Common myeloid progenitor, CD34-positive (primary cell): ENCODE results near the gene NECTIN1.

Source experiments
- CTCF ChIA-PET: fragments of 350-600 bp; sonication (Branson Sonifier 250); formaldehyde crosslinking; loops from one replicate; lab custom pipeline; 2021; ENCODE audit warnings: antibody characterized with exemption; lab: Charles Lee
- POLR2A ChIA-PET: fragments of 350-600 bp; sonication (Branson Sonifier 250); formaldehyde crosslinking; loops from one replicate; lab custom pipeline; 2021; ENCODE audit warnings: antibody characterized with exemption; lab: Charles Lee
- DNase-seq, 3 donors: peaks; one replicate each; pipeline versions ENCODE4 v3.0.0 to v3.0.0-alpha.2; 2013
- H3K27ac ChIP-seq, 2 experiments: 1 replicate in 1 of 2; 2 replicates in 1 of 2; pipeline ENCODE4 v1.7.0; 2013; ENCODE audit warnings: inconsistent platforms in 2 of 2, low read length in 2 of 2, mild to moderate bottlenecking in 2 of 2, low read depth in 1 of 2, moderate library complexity in 1 of 2; ENCODE audit not compliant: severe bottlenecking in 2 of 2, insufficient read depth in 1 of 2, poor library complexity in 1 of 2
- H3K27me3 ChIP-seq, 5 experiments: replicated peaks in 2 of 5; 1 replicate in 3 of 5; 2 replicates in 2 of 5; pipeline versions ENCODE4 v1.6.1 to v1.7.0; 2013; ENCODE audit warnings: low read length in 4 of 5, mild to moderate bottlenecking in 2 of 5, moderate library complexity in 2 of 5, inconsistent platforms in 1 of 5; ENCODE audit not compliant: insufficient read depth in 5 of 5, control insufficient read depth in 4 of 5
- H3K36me3 ChIP-seq, 4 experiments: 1 replicate in 2 of 4; 2 replicates in 2 of 4; pipeline versions ENCODE4 v1.6.1 to v1.7.0; 2013; ENCODE audit warnings: low read length in 3 of 4, control low read depth in 1 of 4, mild to moderate bottlenecking in 1 of 4; ENCODE audit not compliant: control insufficient read depth in 4 of 4, insufficient read depth in 4 of 4
- H3K4me1 ChIP-seq, 4 experiments: 1 replicate in 3 of 4; 2 replicates in 1 of 4; pipeline versions ENCODE4 v1.6.1 to v1.7.1; 2013; ENCODE audit warnings: low read length in 3 of 4, mild to moderate bottlenecking in 3 of 4, control low read depth in 1 of 4, inconsistent platforms in 1 of 4, moderate library complexity in 1 of 4; ENCODE audit not compliant: control insufficient read depth in 4 of 4, insufficient read depth in 4 of 4; ENCODE audit errors: control extremely low read depth in 1 of 4
- H3K4me3 ChIP-seq, 7 experiments: 1 replicate in 4 of 7; 2 replicates in 3 of 7; pipeline versions ENCODE4 v1.5.1 to v1.7.0; 2013; ENCODE audit warnings: mild to moderate bottlenecking in 7 of 7, low read length in 6 of 7, moderate library complexity in 6 of 7, inconsistent platforms in 2 of 7, low read depth in 2 of 7, control low read depth in 1 of 7; ENCODE audit not compliant: insufficient read depth in 4 of 7, control insufficient read depth in 1 of 7; ENCODE audit errors: extremely low read depth in 1 of 7
- H3K9me3 ChIP-seq, 5 experiments: 1 replicate in 4 of 5; 2 replicates in 1 of 5; pipeline versions ENCODE4 v1.6.1 to v1.7.1; 2013; ENCODE audit warnings: low read length in 4 of 5, mild to moderate bottlenecking in 2 of 5, inconsistent platforms in 1 of 5, low read depth in 1 of 5, moderate library complexity in 1 of 5; ENCODE audit not compliant: control insufficient read depth in 4 of 5, insufficient read depth in 2 of 5; ENCODE audit errors: control extremely low read depth in 1 of 5
- WGBS: methylation state at CpG from one replicate; pipeline ENCODE4 v1.1.5; 2013; ENCODE audit not compliant: insufficient coverage; 5-methylcytosine and 5-hydroxymethylcytosine counted together

The NECTIN1 gene

DNA sequence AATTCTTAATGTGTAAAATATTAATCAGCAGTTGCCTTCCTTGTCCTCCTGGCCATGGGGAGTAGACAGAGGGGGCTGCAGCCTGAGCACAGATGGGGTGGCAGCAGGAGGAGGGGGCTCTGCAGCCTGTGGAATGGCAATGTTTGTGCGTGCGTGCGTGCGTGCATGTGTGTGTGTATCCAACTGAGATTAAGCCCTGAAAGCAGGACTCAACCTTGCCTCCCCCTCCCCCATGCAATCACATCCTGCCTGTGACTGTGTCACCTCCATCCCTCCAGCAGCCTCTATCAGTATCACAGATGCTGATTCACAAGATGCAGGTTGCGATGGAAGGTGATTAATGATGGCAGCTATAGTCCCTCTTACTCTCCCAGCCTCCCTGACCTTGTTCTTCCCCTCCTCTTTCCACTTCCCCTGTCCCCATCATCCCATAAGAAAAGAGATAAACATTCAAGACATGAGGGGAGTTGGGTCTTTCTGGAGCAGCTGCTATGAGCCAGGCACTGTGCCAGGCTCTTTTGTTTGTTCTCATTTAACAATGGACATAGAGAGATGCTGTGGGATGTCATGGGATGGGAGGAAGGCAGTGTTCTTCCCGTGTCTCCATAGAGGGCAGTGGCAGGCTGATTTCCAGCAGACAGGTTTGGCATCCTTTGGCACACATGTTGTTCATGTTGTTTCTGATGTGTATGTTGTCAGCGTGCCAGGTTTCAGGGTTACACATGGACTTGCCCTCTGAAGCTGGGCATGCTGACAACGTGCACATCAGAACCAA is 43.8 kb upstream of the NECTIN1 start:
- no peak overlapping the region for H3K27ac ChIP-seq
- H3K27me3 ChIP-seq = peaks cover 0 to 36% (median 6%) of the 10 kb centered on the region in 5 experiments
- DNase-seq = no peak
- 93% methylated on average over 7 of the region's 8 CpGs for WGBS
- ChIA-PET CTCF (no interaction called here), POLR2A (no interaction called here)
- H3K4me3 ChIP-seq = no peak overlapping the region
- H3K4me1 ChIP-seq = no peaks in the 10 kb centered on the region
- peaks cover 0 to 1% (median 0%) of the 10 kb centered on the region in 5 experiments for H3K9me3 ChIP-seq
- H3K36me3 ChIP-seq = no peaks in the 10 kb centered on the region

DNA sequence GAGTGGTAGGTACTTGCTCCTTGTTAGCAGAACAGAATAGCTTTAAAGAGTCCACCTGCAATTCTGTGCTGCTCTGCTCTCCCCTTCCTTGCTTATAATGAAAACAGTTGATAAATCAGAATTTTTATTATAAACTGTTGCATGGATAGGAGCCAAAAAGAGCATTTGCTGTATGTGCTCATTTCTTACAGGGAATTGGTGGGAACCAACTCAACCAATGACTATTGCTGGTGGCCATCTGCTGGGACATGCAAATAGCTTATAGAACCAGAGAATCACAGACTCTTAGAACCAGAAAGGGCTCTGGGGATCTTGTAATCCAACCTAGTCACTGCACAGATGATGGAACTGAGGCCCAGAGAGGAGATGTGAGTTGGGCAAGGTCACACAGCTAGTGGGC is 43.1 kb upstream of the NECTIN1 start:
- H3K9me3 ChIP-seq = peaks cover 0 to 3% (median 0%) of the 10 kb centered on the region in 5 experiments
- H3K4me1 ChIP-seq = no peaks in the 10 kb centered on the region
- H3K36me3 ChIP-seq = no peaks in the 10 kb centered on the region
- ChIA-PET CTCF (no interaction called here), POLR2A (no interaction called here)
- DNase-seq = no peak
- H3K27ac ChIP-seq = no peak overlapping the region
- no peak overlapping the region for H3K4me3 ChIP-seq
- peaks cover 0 to 30% (median 6%) of the 10 kb centered on the region in 5 experiments for H3K27me3 ChIP-seq

DNA sequence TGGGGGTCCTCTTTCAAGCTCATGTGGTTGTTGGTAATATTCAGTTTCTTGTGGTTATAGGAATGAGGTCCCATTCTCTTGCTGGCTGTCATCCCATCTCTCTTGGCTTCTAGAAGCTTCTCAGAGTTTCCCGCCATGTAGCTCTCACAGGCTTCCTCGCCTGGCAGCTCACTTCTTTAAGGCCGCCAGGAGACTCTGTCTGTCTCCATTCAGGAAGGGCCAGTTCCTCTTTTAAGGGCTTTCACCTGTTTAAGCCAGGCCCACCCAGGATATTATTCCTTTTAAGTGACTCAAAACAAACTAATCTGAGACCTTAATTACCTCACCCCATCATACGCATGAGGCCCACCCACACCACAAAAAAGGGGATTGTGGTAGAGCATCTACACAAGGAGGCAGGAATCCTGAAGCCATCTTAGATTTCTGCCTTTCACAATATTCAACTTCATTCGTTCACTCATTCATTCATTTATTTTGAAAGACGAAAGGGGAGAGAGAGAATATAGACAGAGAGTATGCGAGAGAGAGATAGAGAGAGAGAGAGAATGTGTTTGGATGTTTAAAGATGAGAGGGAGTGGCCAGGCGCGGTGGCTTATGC is 42.3 kb upstream of the NECTIN1 start:
- WGBS = 88% methylated on average over 7 of the region's 9 CpGs
- no peak for DNase-seq
- Histone ChIP-seq H3K9me3 (peaks cover 0 to 3% (median 0%) of the 10 kb centered on the region in 5 experiments), H3K4me3 (no peak overlapping the region), H3K36me3 (no peaks in the 10 kb centered on the region), H3K4me1 (no peaks in the 10 kb centered on the region), H3K27me3 (peaks cover 0 to 29% (median 6%) of the 10 kb centered on the region in 5 experiments), H3K27ac (no peak overlapping the region)
- POLR2A ChIA-PET = no interaction called here
- CTCF ChIA-PET = interaction anchor here (1.0 to 1.1 kb wide), 2 partner anchors 11 to 22 kb away, joined by 3 to 4 read pairs; no protein-coding TSS in a partner anchor

DNA sequence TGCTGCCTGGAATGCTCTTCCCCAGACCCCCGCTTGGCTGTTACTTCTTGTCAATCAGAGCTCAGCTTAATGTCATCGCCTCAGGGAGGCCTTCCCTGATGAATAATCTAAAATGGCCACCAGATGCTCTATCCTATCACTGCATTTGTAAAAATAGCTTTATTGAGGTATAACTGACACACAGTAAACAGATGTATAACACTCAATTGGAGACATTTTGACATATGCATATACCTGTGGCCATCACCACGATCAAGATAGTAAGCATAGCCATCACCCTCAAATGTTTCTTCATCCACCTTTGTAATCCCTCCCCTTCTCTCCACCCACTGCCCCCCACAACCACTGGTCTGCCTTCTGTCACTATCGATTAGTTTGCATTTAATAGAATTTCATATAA is 36.6 kb upstream of the NECTIN1 start:
- no peak overlapping the region for H3K4me3 ChIP-seq
- no peak for DNase-seq
- 100% methylated on average over 1 of the region's 4 CpGs for WGBS
- H3K27ac ChIP-seq = no peak overlapping the region
- H3K27me3 ChIP-seq = peaks cover 1 to 40% (median 4%) of the 10 kb centered on the region in 5 experiments
- H3K9me3 ChIP-seq = peaks cover 0 to 3% (median 0%) of the 10 kb centered on the region in 5 experiments
- H3K4me1 ChIP-seq = no peaks in the 10 kb centered on the region
- no peaks in the 10 kb centered on the region for H3K36me3 ChIP-seq
- ChIA-PET POLR2A (no interaction called here), CTCF (no interaction called here)

- peaks cover 0 to 27% (median 2%) of the 10 kb centered on the region in 5 experiments for H3K27me3 ChIP-seq
- H3K36me3 ChIP-seq = no peaks in the 10 kb centered on the region
- H3K4me1 ChIP-seq = peaks cover 0 to 6% (median 2%) of the 10 kb centered on the region in 4 experiments
- no peak for DNase-seq
- ChIA-PET POLR2A (no interaction called here), CTCF (no interaction called here)
- WGBS = 61% methylated on average over 3 of the region's 6 CpGs
- no peak overlapping the region for H3K4me3 ChIP-seq
- no peak overlapping the region for H3K27ac ChIP-seq
- H3K9me3 ChIP-seq = peaks cover 0 to 3% (median 0%) of the 10 kb centered on the region in 5 experiments
Measured at GRCh38 chr11:119764108-119764868, 35.3 kb upstream of the NECTIN1 start.

GRCh38 chr11:119763071-119763728 is 34.2 kb upstream of the NECTIN1 start:
- Histone ChIP-seq H3K4me3 (no peak overlapping the region), H3K27ac (no peak overlapping the region), H3K4me1 (peaks cover 0 to 12% (median 4%) of the 10 kb centered on the region in 4 experiments), H3K36me3 (no peaks in the 10 kb centered on the region), H3K9me3 (peaks cover 0 to 3% (median 0%) of the 10 kb centered on the region in 5 experiments), H3K27me3 (peaks cover 0 to 21% (median 2%) of the 10 kb centered on the region in 5 experiments)
- ChIA-PET CTCF (interaction anchor here (1.2 to 1.4 kb wide), 2 partner anchors 23 to 34 kb away, joined by 3 read pairs; no protein-coding TSS in a partner anchor), POLR2A (no interaction called here)
- DNase-seq = no peak
- 93% methylated on average over 10 of the region's 11 CpGs for WGBS
